ENCODE results near the gene LDB1.

GRCh38 chr10:102115775-102116174 lies 4.4 kb downstream of the LDB1 start:
- TF ChIP-seq CTCF (IDR thresholded peaks at IDR 0.05) (no peak), POLR2AphosphoS5 (IDR thresholded peaks at IDR 0.05) (no peak)

All from suprapubic skin (tissue), 3 donors.